Muscle layer of duodenum (tissue), 2 donors: ENCODE results near the gene NPM3.

Source experiments
- H3K27ac ChIP-seq: one replicate; pipeline ENCODE4 v1.7.0; 2013; ENCODE audit warnings: mild to moderate bottlenecking, low read length
- H3K27me3 ChIP-seq: one replicate; pipeline ENCODE4 v1.7.0; 2013; ENCODE audit warnings: low read depth, mild to moderate bottlenecking, control low read depth, low read length
- H3K36me3 ChIP-seq, 2 donors: one replicate each; pipeline ENCODE4 v1.7.0; 2013; ENCODE audit warnings: low read length in 2 of 2, control low read depth in 1 of 2, mild to moderate bottlenecking in 1 of 2; ENCODE audit not compliant: insufficient read depth in 2 of 2, control insufficient read depth in 1 of 2
- H3K4me1 ChIP-seq, 2 donors: one replicate each; pipeline ENCODE4 v1.7.0; 2013; ENCODE audit warnings: low read length in 2 of 2, mild to moderate bottlenecking in 2 of 2, control low read depth in 1 of 2, moderate library complexity in 1 of 2; ENCODE audit not compliant: insufficient read depth in 2 of 2, control insufficient read depth in 1 of 2
- H3K4me3 ChIP-seq, 2 donors: one replicate each; pipeline ENCODE4 v1.7.0; 2013; ENCODE audit warnings: low read length in 2 of 2, low read depth in 1 of 2, mild to moderate bottlenecking in 1 of 2
- H3K9me3 ChIP-seq, 2 donors: one replicate each; pipeline ENCODE4 v1.7.0; 2013; ENCODE audit warnings: low read length in 2 of 2, control low read depth in 1 of 2, mild to moderate bottlenecking in 1 of 2; ENCODE audit not compliant: control insufficient read depth in 1 of 2
- donor health status: healthy.

Gene NPM3

DNA sequence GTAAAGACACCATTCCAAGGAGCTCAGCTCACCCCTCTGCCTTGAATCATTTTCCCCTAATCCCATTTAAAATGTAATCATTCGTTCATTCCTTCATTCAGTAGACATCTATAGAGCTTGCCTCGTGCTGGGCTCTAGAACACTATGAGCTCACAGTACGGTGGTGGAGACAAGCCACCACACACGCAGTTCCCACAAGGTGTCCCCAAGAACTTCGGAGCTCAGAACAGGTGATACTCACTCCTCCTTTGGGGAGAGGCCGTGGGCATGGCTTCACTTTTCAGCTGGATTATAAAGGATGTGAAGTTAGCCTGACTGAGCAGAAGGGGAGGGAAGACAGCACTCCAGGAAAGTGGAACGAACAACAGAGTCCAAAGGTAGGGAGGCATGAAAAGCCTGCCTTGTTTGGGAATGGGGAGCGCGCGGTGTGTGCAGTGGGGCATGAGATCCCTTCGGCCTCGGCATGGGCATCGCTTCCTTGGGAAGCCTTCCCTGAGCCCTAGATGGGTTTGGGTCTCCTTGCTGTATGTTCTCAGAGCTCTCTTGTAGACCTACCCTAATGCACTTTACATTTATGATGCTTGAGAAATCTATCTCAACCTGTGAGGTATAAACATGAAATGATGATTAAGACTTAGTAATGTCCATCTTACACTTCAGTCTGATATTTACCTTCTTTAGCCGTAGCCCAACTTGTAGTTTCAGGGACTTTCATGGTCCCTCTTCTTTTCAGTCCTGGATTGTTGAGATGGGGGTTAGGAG is 35.8 kb upstream of the NPM3 start:
- peaks cover 0 to 7% of the 10 kb centered on the region in 2 donors for H3K36me3 ChIP-seq
- peaks cover 9 to 21% of the 10 kb centered on the region in 2 donors for H3K4me1 ChIP-seq
- H3K27ac ChIP-seq = peak overlapping the region; percentile 97
- peak overlapping the region; percentile 97 to 100 for H3K4me3 ChIP-seq
- no peaks in the 10 kb centered on the region for H3K27me3 ChIP-seq
- H3K9me3 ChIP-seq = no peaks in the 10 kb centered on the region

DNA sequence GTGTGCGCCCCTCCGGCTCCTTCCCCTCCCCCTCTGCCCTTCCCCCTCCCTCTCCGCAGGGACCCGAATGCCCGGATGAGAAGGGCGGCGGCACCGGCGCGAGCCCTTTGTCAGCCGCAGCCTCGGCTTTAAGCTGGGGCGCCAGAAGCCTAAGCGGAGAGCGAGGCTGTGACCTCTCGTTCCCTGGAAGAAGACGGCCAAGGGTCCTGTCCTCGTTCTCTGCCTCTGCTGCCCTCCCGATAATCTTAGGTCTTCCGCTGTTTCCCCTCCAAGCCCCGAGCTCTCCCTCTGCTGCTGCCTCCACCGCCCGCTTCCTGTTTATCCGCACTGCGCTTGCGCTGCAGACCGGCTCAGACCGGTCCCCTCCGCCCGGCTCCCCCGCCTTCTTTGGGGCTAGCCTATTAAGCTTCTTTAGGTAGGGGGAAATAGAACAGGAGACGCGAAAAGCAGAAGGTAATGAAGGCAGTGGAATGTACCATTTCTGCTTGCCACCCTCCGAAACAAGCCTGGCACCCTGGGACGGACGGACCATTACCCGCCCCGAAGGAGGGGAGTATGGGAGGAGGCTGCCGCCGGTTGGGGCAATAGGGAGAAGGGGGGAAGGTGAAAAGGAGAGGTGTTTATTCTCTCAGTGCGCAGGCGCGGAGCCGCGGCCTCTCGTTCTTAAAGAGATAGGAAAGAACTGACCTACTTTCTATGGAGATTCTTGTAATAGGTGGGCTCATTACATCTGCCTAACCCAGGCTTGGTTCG is 35.0 kb upstream of the NPM3 start, which contains the start of gene OGA:
TSS of gene OGA (minus strand) at position 326 of the 753 bp plus-strand sequence. CDS start 422 bp downstream, outside the sequence.
- H3K4me3 ChIP-seq = peak within 1 kb of the TSS; percentile 97 to 100
- H3K9me3 ChIP-seq = no peaks in the 10 kb centered on the region
- peaks cover 0 to 7% of the 10 kb centered on the region in 2 donors for H3K36me3 ChIP-seq
- H3K4me1 ChIP-seq = peaks cover 9 to 27% of the 10 kb centered on the region in 2 donors
- H3K27me3 ChIP-seq = no peaks in the 10 kb centered on the region
- H3K27ac ChIP-seq = peak within 1 kb of the TSS; percentile 97

DNA sequence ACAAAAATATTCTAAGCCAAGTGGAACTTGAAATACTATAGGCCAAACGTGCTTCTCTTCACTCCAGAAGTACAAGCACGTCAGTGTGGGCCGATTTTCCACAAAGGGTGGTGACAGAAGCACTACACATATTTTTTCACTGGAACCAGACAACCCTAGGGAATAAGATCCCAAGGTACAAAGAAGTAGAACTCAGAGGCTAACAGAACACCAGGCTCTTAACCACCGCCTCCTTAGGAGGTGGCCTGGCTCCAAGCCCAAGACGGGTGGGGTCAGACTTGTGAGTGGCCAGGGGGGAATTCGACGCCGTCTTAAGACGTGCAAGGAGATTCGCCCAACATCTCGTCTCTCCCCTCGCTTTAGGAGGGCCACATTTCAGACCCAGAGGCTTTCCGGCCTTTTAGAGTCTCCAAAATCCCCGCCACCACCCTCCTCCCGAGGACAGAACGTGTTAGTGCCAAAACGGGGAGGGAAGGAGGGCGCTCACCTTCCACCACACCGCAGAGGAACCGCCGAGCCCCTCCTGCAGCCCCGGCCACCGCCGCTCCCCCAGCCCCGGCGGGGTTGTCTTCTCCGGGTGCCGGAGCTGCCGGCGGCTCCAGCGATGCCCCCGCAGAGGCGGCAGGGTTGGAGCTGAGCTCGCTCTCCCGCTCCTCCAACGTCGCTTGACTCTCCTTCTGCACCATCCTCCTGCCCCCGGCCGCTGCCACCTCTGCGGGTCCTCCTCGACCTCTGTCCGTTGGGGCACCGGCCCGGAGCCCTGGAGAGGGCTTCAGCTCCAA is 34.3 kb upstream of the NPM3 start:
- Histone ChIP-seq H3K27ac (peak overlapping the region; percentile 97), H3K4me1 (peaks cover 16 to 35% of the 10 kb centered on the region in 2 donors), H3K27me3 (no peaks in the 10 kb centered on the region), H3K9me3 (no peaks in the 10 kb centered on the region), H3K4me3 (peak overlapping the region; percentile 97 to 100), H3K36me3 (peaks cover 0 to 10% of the 10 kb centered on the region in 2 donors)

DNA sequence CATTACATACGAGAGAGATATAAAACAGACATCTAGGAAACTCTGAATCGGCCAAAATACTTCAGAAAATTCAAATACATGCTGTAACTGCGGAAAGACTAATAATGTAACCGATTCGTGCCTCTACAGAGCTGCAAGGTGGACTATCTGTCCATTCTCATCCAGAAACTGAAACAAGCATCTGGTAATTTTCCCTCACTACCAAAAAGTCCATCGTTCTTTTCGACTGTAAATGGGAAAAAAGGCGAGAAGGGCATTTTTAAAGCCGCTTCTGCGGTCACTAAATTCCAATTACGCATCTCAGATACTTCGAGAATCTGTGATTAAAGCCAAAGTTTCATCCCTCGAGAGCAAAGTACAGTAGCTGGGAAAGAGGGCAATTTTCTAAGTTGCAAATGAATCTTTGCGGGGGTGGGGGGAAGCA is 33.7 kb upstream of the NPM3 start:
- H3K27ac ChIP-seq = peak overlapping the region; percentile 97
- no peaks in the 10 kb centered on the region for H3K27me3 ChIP-seq
- H3K4me3 ChIP-seq = peak overlapping the region; percentile 97 to 100
- H3K9me3 ChIP-seq = no peaks in the 10 kb centered on the region
- H3K4me1 ChIP-seq = peaks cover 16 to 40% of the 10 kb centered on the region in 2 donors
- H3K36me3 ChIP-seq = peaks cover 0 to 16% of the 10 kb centered on the region in 2 donors

DNA sequence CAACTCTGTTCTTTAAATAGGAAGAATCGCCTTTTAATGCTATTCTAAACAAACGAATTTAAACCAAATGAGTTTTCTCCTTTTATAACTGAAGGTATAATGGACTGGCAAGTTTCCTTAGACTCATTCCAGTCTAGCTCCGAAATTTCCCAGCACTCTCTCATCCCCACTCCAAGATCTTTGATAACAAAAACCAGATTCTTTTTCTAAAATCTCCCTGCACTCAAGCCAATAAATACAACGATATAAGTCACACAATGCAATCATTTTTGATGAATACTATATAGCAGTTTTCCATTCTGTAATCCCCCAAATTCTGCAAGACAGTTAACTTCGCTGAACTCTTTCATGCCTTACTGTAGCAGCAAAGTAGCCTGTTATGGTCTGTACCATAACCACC is 33.1 kb upstream of the NPM3 start:
- Histone ChIP-seq H3K27me3 (no peaks in the 10 kb centered on the region), H3K36me3 (peaks cover 0 to 16% of the 10 kb centered on the region in 2 donors), H3K4me1 (peaks cover 16 to 40% of the 10 kb centered on the region in 2 donors), H3K27ac (peak overlapping the region; percentile 56), H3K4me3 (peak overlapping the region; percentile 97 to 100), H3K9me3 (no peaks in the 10 kb centered on the region)

DNA sequence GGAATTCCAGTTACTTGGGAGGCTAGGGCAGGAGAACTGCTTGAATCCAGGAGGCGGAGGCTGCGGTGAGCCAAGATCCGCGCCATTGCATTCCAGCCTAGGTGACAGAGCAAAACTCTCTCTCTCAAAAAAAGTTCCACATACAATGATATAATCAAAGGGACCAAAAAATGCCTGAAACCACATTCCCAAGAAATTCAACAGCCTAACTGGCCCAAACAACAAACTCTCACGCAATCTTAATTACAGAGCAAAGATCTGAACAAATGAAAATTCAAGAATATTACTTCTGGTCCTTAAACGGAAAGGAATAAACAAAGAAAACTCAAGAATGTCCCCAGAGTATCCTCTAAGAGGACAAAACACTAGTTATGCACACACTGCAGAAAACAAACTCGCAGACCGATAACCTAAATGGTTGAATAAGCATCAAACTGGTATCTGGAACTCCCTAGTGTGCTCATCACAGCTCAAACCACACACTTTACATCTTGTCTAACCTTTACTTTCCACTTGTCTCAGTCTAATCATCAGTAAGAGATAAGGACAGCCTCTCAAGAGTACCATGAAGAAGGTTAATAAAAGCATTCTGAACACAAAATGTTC is 31.3 kb upstream of the NPM3 start:
- H3K9me3 ChIP-seq = no peaks in the 10 kb centered on the region
- no peak overlapping the region for H3K27ac ChIP-seq
- H3K4me3 ChIP-seq = peak overlapping the region; percentile 47 to 100
- peaks cover 14 to 25% of the 10 kb centered on the region in 2 donors for H3K36me3 ChIP-seq
- H3K4me1 ChIP-seq = peaks cover 16 to 40% of the 10 kb centered on the region in 2 donors
- no peaks in the 10 kb centered on the region for H3K27me3 ChIP-seq

DNA sequence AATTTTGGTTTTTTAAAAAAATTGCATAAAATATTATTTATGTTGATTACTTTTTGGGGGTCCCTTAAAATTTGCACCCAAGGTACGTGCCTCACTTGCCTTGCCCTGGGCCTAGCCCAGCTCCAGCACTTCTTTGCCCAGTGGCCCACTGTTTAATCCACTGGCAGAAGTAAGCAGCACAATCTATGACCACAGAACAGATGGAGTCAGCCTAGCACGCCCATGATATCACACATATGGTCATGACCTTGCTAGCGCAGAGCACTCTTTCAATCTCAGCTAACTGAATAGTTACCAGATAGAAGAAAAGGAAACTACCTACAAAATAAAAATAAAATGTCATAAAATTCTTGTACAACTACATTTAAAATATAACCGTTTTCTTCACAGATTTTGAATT is 29.4 kb upstream of the NPM3 start:
- Histone ChIP-seq H3K27ac (no peak overlapping the region), H3K4me1 (peaks cover 8 to 35% of the 10 kb centered on the region in 2 donors), H3K36me3 (peaks cover 28 to 31% of the 10 kb centered on the region in 2 donors), H3K4me3 (no peak overlapping the region), H3K27me3 (no peaks in the 10 kb centered on the region), H3K9me3 (no peaks in the 10 kb centered on the region)

DNA sequence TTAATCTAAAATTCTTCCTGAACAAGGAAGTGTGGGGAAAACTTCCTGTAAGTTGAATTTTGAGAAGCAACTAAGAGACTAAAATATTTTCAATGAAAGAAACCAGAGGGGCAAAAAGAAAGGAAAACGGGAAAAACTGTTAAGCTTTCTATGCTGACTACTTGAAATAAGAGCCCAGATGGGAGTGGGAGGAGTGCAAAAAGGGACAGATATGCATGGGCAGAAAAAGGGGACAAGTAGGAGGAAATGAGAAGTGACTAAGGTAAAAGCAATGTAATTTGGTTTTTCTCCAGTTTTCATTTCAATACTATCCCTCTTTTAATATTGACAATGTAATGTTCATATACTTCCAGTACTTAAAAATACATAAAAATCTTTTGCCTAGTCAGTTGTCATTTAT is 23.9 kb upstream of the NPM3 start:
- no peak overlapping the region for H3K27ac ChIP-seq
- no peak overlapping the region for H3K4me3 ChIP-seq
- H3K4me1 ChIP-seq = peaks cover 0 to 3% of the 10 kb centered on the region in 2 donors
- no peaks in the 10 kb centered on the region for H3K9me3 ChIP-seq
- H3K27me3 ChIP-seq = no peaks in the 10 kb centered on the region
- peaks cover 59 to 65% of the 10 kb centered on the region in 2 donors for H3K36me3 ChIP-seq

DNA sequence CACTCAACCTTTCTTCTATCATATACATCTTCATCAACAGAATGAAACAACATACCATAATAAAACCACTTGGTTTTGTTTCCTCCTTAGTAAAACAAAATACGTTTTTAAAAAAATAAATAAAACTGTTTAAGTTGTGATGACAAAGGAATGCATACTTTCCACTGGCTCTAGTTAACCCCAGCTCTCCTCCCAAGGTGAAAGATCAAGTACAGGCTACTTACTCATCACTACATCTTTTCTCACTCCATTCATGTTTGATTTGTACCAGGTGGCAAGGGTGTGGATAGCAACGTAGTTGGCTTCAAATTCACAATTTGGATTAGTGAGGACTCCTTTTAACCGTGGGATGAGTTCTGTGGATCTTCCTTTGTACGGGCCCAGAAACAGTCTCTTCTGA is 20.3 kb upstream of the NPM3 start:
- no peak overlapping the region for H3K27ac ChIP-seq
- no peaks in the 10 kb centered on the region for H3K4me1 ChIP-seq
- no peaks in the 10 kb centered on the region for H3K9me3 ChIP-seq
- H3K36me3 ChIP-seq = peaks cover 62 to 79% of the 10 kb centered on the region in 2 donors
- H3K27me3 ChIP-seq = no peaks in the 10 kb centered on the region
- no peak overlapping the region for H3K4me3 ChIP-seq

DNA sequence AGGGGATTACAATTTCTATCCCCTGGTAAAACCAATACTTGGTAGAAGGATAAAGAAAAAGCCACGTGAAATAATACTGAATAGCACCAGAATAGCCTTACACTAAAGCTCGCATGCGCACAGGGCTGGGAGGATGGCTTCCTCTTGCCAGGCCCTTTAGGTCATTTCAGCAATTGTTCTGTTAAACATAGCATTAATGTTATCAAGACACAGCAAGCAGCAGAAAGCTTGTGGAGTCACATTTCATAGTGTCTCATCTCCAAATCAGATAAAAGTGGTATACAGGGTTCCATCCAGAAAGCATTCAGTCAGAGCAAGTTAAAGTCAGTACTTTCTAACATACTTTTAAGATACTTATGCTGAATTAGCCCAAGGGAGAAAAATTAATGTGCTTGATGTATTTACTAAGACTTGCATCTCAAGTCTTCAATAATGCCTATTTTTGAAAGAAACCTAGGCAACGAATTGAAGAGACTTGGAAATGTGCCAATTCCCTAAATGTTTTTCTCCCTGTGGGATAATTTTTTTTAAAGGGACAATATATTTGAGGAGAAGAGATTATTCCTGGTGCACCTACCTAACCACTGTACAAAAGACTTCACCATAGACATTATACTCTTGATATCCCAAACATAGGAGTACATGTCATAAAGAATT is 14.3 kb upstream of the NPM3 start:
- Histone ChIP-seq H3K4me1 (no peaks in the 10 kb centered on the region), H3K36me3 (peaks cover 72 to 81% of the 10 kb centered on the region in 2 donors), H3K27me3 (no peaks in the 10 kb centered on the region), H3K4me3 (no peak overlapping the region), H3K27ac (no peak overlapping the region), H3K9me3 (no peaks in the 10 kb centered on the region)
